VCaP (cell line): ENCODE results near the gene SESN2.

Source experiments
- H3K27ac ChIP-seq: fragments of 450-650 bp; 2 replicates; pipeline ENCODE4 v1.5.1; 2017
- CTCF ChIP-seq: fragments of 450-650 bp; conservative IDR thresholded peaks from 2 replicates; pipeline ENCODE4 v1.5.1; 2017; ENCODE audit warnings: mild to moderate bottlenecking, moderate library complexity

SESN2 gene

GRCh38 chr1:28280501-28280900 is 21.2 kb downstream of the SESN2 start:
- no peak for TF ChIP-seq CTCF
- H3K27ac ChIP-seq = no peak overlapping the region

- TF ChIP-seq CTCF = no peak
- H3K27ac ChIP-seq = no peak overlapping the region
Measured at GRCh38 chr1:28280977-28281381, 21.7 kb downstream of the SESN2 start.

GRCh38 chr1:28281608-28282425 is 22.5 kb downstream of the SESN2 start:
- no peak overlapping the region for H3K27ac ChIP-seq
- no peak for TF ChIP-seq CTCF

- TF ChIP-seq CTCF = no peak
Measured at GRCh38 chr1:28282426-28283407, 23.4 kb downstream of the SESN2 start.

GRCh38 chr1:28286111-28286510 is 26.8 kb downstream of the SESN2 start:
- no peak for TF ChIP-seq CTCF

More at GRCh38 chr1:28282426-28283407, 23.4 kb downstream of the SESN2 start:
- no peak overlapping the region for H3K27ac ChIP-seq

GRCh38 chr1:28288487-28288886 is 29.2 kb downstream of the SESN2 start:
- no peak for TF ChIP-seq CTCF
- H3K27ac ChIP-seq = no peak overlapping the region

More at GRCh38 chr1:28286111-28286510, 26.8 kb downstream of the SESN2 start:
- no peak overlapping the region for H3K27ac ChIP-seq

GRCh38 chr1:28290851-28291250 is 31.5 kb downstream of the SESN2 start:
- no peak for TF ChIP-seq CTCF
- no peak overlapping the region for H3K27ac ChIP-seq
